Peyer's patch (tissue), 4 donors: ENCODE results near the gene NLGN1. TPM values are rescaled to one million over a fixed set of nuclear protein-coding genes. Genes with fewer than 3 reads are reported as not detected.

ENCODE experiments used
- DNase-seq, 3 donors: peaks; one replicate each; pipeline ENCODE4 v3.0.0-alpha.2; 2017 to 2019
- H3K27ac ChIP-seq, 4 donors: fragments of 200-600 bp; sonication (generic); one replicate each; pipeline ENCODE4 v1.5.1; 2016 to 2019
- H3K27me3 ChIP-seq, 2 donors: fragments of 200-600 bp; sonication (generic); one replicate each; pipeline ENCODE4 v1.5.1; 2019
- H3K36me3 ChIP-seq, 3 donors: fragments of 200-600 bp; sonication (generic); one replicate each; pipeline ENCODE4 v1.5.1; 2016 to 2019
- H3K4me1 ChIP-seq, 4 donors: fragments of 200-600 bp; sonication (generic); one replicate each; pipeline ENCODE4 v1.5.1; 2016 to 2019
- H3K4me3 ChIP-seq, 4 donors: fragments of 200-600 bp; sonication (generic); 1 replicate in 3 of 4; 2 replicates in 1 of 4; pipeline ENCODE4 v1.5.1; 2016 to 2019; ENCODE audit warnings: mild to moderate bottlenecking in 1 of 4
- H3K9me3 ChIP-seq, 4 donors: fragments of 200-600 bp; sonication (generic); one replicate each; pipeline ENCODE4 v1.5.1; 2016 to 2019; ENCODE audit warnings: mild to moderate bottlenecking in 1 of 4
- POLR2A ChIP-seq, 2 donors: fragments of 450-650 bp; IDR thresholded peaks; one replicate each; pipeline ENCODE4 v1.5.1; 2017; ENCODE audit warnings: antibody characterized with exemption in 2 of 2, mild to moderate bottlenecking in 2 of 2, moderate library complexity in 2 of 2
- total RNA-seq, 4 donors: library from RNA; depleted of rRNA; stranded (reverse); fragments of >200 nt; gene quantifications; one replicate each; pipeline ENCODE4 v1.1.0, GENCODE V29; 2016
- TF ChIP-seq, protein P1 (sequence below), 6 experiments: fragments of 450-650 bp in 4 of 6; fragments of 200-600 bp in 2 of 6; sonication (generic) in 1 of 6; IDR thresholded peaks; one replicate each; pipeline ENCODE4 v1.5.1; 2017 to 2019; ENCODE audit warnings: antibody characterized with exemption in 6 of 6, mild to moderate bottlenecking in 3 of 6, moderate library complexity in 1 of 6

The NLGN1 gene
- total RNA-seq, 4 donors from 2014 or later = 0.18 to 3.3 (median 1.3) TPM

DNA sequence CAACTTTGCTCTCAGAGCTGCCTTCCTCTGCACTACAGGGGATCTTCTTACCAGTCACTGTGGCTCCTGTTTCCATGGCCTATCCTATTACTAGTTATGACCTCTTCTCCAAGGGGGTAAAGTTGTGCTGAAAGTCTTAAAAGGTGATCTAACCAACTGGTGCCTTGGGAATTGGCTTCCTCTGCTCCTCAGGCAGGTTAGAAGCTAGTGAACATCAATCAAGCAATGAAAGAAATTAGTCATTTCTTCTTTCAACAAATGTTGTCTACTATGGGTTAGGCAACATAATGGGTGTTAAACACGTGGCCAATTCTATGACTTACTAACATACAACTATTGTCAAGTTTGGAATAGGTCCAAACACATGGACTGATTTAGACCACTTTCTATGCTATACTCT is 890.2 kb downstream of the NLGN1 start:
- no peak for DNase-seq
- H3K9me3 ChIP-seq = no peaks in the 10 kb centered on the region
- no peak overlapping the region for H3K27ac ChIP-seq
- no peak overlapping the region for H3K4me3 ChIP-seq
- H3K36me3 ChIP-seq = no peaks in the 10 kb centered on the region
- TF ChIP-seq, protein P1, sequence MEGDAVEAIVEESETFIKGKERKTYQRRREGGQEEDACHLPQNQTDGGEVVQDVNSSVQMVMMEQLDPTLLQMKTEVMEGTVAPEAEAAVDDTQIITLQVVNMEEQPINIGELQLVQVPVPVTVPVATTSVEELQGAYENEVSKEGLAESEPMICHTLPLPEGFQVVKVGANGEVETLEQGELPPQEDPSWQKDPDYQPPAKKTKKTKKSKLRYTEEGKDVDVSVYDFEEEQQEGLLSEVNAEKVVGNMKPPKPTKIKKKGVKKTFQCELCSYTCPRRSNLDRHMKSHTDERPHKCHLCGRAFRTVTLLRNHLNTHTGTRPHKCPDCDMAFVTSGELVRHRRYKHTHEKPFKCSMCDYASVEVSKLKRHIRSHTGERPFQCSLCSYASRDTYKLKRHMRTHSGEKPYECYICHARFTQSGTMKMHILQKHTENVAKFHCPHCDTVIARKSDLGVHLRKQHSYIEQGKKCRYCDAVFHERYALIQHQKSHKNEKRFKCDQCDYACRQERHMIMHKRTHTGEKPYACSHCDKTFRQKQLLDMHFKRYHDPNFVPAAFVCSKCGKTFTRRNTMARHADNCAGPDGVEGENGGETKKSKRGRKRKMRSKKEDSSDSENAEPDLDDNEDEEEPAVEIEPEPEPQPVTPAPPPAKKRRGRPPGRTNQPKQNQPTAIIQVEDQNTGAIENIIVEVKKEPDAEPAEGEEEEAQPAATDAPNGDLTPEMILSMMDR (IDR thresholded peaks at IDR 0.05) = no peak
- TF ChIP-seq POLR2A (IDR thresholded peaks at IDR 0.05) = no peak
- H3K27me3 ChIP-seq = no peaks in the 10 kb centered on the region
- H3K4me1 ChIP-seq = no peaks in the 10 kb centered on the region

DNA sequence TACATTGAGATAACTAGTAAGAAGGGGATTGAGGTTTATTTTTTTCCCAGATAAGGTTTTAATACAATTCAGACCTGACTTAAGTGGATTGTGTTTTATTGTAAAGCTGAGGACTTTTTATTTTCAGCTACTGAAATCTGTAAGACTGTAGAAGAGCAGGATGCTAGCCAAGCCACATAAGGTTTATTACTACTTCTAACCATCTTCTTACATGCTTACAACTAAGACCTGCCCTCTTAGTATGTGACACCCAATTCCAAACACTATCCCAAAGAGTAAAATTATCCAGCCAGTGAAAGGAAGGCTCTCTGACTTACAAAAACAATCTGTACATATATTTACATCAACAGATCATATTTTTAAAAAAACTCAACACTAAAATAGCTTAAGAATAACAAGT is 897.1 kb downstream of the NLGN1 start:
- Histone ChIP-seq H3K4me3 (no peak overlapping the region), H3K36me3 (no peaks in the 10 kb centered on the region), H3K27ac (no peak overlapping the region), H3K4me1 (no peaks in the 10 kb centered on the region), H3K9me3 (no peaks in the 10 kb centered on the region), H3K27me3 (no peaks in the 10 kb centered on the region)
- TF ChIP-seq POLR2A (IDR thresholded peaks at IDR 0.05) = no peak
- TF ChIP-seq, protein P1 (IDR thresholded peaks at IDR 0.05) = no peak
- no peak for DNase-seq

DNA sequence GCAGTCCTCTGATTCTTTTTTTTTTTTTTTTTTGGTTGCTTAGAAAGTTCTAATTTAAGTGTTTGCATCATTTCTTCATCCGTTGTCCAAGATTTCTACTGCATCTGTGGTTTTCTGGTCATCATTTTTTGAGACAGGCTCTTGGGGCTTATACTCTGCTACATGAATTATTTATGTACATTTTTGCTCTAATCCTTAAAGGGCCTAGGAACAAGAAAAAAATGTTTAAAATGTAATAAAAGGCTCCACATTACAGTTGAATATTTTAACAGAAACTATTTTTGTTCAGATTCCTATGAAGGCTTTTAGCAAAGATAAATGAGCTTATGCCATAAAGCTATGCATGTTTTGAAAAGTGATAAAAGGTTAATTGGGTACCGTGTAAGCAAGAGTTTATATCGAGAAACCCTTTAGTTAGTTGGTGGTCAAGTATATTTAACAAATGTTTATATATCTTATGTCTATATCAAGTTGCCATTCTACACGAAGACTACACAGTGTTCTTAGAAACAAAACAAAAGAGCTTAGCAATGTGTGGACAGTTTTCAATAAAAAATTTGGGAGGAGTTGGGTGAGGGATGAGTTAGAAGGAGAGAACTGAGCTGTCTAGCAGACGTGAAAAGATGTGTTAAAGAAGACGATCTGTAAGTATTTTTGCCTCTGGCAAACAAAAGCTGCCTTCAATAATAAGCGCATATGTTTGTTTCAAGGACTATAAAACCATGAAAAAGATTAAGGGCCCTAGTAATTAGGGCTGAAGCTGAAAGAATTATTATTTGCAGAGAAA is 898.0 kb downstream of the NLGN1 start:
- no peak for DNase-seq
- H3K4me1 ChIP-seq = no peaks in the 10 kb centered on the region
- H3K9me3 ChIP-seq = no peaks in the 10 kb centered on the region
- H3K27me3 ChIP-seq = no peaks in the 10 kb centered on the region
- no peak overlapping the region for H3K27ac ChIP-seq
- TF ChIP-seq, protein P1 (IDR thresholded peaks at IDR 0.05) = no peak
- TF ChIP-seq POLR2A (IDR thresholded peaks at IDR 0.05) = no peak
- H3K4me3 ChIP-seq = no peak overlapping the region
- no peaks in the 10 kb centered on the region for H3K36me3 ChIP-seq

DNA sequence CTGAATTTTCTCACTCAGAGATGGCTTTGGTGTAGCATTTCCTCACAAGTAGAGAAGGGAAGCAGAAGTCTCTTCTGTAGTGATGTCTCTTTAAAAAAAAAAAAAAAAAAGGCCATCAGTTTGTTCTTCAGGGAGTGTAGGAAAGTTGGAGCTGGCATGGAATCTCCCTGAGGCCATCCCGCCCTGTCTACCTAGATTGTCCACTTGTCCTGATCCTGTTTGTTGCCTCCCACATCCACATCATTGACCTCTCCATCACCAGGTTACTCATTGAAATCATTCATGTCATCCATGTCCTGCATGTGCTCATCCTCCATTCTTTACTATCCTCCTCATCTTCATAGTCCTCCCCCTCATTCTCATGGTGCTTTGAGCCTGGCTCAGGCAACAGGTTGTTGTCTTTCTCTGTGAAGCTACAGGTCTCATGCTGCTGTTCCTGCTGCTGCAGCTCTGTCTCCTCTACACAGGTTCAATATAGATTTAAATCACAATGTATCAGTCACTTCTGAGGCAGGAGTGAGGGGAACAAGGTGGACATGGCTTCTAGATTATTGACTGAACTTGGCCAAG is 905.3 kb downstream of the NLGN1 start:
- no peak overlapping the region for H3K4me3 ChIP-seq
- no peaks in the 10 kb centered on the region for H3K4me1 ChIP-seq
- H3K9me3 ChIP-seq = no peaks in the 10 kb centered on the region
- no peaks in the 10 kb centered on the region for H3K36me3 ChIP-seq
- no peak for DNase-seq
- no peak for TF ChIP-seq POLR2A (IDR thresholded peaks at IDR 0.05)
- TF ChIP-seq, protein P1 (IDR thresholded peaks at IDR 0.05) = no peak
- H3K27ac ChIP-seq = no peak overlapping the region
- no peaks in the 10 kb centered on the region for H3K27me3 ChIP-seq

DNA sequence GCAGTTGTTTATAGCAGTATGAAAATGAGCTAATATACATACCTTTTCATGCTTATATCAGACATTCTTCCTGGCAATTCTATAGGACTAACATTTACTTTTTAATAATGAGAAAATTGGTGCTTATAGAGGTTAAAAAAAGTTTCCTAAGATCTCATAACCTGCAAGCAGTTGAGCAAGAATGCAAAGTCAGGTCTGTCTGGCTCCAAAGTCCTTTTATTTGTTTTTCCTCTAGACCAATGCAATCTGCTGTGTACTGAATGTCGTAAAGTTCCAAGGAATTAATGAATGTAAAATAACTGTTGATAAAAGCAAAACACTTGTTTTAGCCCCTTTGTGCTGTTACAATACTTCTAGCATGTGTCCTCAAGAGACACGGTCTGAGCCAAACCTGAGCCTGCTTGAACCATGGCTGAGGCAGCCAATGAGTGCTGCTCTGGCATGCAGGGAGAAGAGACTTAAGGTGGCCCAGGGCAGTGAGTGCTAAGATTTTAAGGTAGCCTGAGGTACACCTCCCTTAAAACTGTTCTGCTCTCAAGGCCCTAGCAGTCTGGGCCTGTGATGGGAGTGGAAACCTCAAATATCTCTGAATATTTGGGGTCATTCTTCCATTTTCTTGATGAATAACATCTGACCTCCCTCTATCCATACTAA is 906.5 kb downstream of the NLGN1 start:
- no peaks in the 10 kb centered on the region for H3K27me3 ChIP-seq
- TF ChIP-seq, protein P1 (IDR thresholded peaks at IDR 0.05) = no peak
- TF ChIP-seq POLR2A (IDR thresholded peaks at IDR 0.05) = no peak
- no peak overlapping the region for H3K27ac ChIP-seq
- no peaks in the 10 kb centered on the region for H3K9me3 ChIP-seq
- no peaks in the 10 kb centered on the region for H3K4me1 ChIP-seq
- no peaks in the 10 kb centered on the region for H3K36me3 ChIP-seq
- H3K4me3 ChIP-seq = no peak overlapping the region
- DNase-seq = no peak
